KBM-7 (cell line): Measurements from ENCODE around the gene PPP2R5D.
A peak's percentile ranks its signal among the peaks of the same experiment; 100 is the strongest.
"Not testable (repeated sequence)": the region's sequence is repeated elsewhere in the genome, so short reads cannot be mapped to it uniquely, and the experiment has no call there.

Source experiments
- DNase-seq: peaks from one replicate; pipeline ENCODE4 v3.0.0-alpha.2; 2015
- in situ Hi-C: fragments of 300-500 bp; cut with MboI; formaldehyde crosslinking; loops from 2 replicates; pipeline ENCODE4 v1.14.3; 2020; ENCODE audit warnings: low sequenced_read_pairs, low pct_unique_long_range_greater_than_20kb, mixed read lengths

PPP2R5D gene

DNA sequence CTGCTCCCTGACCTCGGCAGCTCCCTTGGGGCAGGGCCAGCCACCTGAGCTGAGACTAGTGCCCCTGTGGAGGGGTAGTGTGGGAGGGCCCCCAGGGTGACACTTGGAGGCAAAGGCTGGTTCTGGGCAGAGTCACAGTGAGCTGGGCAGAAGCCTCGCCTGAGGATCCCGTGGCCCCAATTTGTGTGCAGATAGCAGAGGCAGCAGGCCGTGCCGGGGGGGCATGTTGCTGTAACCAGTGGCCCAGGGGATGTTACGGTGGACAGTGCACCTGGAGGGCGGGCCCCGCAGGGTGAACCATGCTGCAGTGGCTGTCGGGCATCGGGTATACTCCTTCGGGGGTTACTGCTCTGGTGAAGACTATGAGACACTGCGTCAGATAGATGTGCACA lies 32.6 kb downstream of the PPP2R5D start:
- in situ Hi-C loops, result no loop called here
- no peak for DNase-seq

DNA sequence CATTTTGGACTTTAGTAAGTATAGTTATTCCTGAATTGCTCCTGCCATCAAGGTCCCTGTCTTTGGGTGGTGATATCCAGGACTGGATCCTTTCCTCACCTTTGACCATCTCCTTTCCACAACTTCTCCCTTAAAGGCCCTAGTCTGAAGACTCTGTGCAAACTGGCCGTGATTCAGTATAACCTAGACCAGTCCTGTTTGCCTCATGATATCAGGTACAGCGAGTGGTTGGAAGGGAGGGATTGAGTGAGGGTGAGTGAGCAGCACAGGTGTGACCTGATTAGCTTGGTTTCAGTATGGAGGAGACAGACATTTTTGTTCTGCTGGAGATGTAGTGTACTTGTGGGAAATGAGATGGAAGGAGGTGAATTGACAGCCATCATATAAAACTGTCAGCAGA lies 34.8 kb downstream of the PPP2R5D start:
- in situ Hi-C loops, result no loop called here
- DNase-seq, result no peak

DNA sequence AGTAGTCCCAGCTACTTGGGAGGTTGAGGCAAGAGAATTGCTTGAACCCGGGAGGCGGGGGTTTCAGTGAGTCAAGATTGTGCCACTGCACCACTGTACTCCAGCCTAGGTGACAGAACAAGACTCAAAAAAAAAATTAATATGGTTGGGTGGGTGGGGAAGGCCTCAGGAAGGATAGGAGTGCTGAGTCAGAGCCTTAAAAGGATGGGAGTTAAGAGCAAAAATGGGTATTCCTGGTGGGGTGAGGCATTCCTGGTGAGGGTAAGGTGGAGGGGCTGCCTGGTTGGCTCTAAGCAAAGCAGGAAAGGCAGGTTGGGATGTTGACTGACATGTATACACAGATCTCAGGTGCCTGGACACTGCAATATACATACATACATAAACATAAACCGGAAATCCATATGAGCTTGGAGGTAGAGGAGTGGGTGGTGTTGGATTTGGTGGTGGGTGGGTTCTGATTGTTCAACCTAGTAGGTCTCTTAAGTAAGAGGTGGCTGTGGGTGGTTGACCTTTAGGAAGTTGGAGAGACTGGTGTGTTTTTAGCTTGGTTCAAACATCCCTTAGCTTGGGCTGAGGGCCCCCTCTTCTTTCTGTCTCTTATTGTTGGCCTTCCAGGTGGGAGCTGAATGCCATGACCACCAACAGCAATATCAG lies 35.8 kb downstream of the PPP2R5D start:
- DNase-seq, result no peak
- in situ Hi-C loops, result no loop called here

DNA sequence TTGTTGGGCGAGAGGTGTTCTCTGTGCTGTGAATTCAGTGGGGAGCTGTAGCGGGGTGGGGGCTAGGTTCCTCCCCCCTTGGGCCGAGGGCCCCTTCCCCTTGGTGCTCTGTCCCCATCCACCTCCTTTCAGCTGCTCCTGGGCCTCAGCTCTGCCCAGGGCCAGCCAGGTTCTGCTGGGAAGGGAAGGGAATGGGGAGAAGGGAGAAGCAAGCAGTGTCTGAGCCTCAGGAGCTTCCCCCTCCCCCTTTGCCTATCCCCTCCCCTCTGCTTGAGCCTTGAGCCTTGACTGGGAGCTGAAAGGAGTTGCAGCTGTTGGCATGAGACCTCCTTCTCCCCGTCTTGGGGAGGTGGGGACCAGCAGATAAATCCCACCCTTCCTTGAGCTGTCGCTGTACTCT lies 36.5 kb downstream of the PPP2R5D start:
- DNase-seq, result no peak

GRCh38 chr6:43021270-43022047 lies 37.1 kb downstream of the PPP2R5D start, which contains the start of gene RRP36:
RRP36 (plus strand) TSS chr6:43021623; CDS start chr6:43021655, 32 bp downstream.
- peak; percentile 70 for DNase-seq
- in situ Hi-C loops, result no loop called here

More for the DNA sequence above, 36.5 kb downstream of the PPP2R5D start:
- in situ Hi-C loops, result no loop called here

- in situ Hi-C loops, result no loop called here
- DNase-seq, result no peak
Observed at GRCh38 chr6:43024436-43024835, 40.1 kb downstream of the PPP2R5D start.

DNA sequence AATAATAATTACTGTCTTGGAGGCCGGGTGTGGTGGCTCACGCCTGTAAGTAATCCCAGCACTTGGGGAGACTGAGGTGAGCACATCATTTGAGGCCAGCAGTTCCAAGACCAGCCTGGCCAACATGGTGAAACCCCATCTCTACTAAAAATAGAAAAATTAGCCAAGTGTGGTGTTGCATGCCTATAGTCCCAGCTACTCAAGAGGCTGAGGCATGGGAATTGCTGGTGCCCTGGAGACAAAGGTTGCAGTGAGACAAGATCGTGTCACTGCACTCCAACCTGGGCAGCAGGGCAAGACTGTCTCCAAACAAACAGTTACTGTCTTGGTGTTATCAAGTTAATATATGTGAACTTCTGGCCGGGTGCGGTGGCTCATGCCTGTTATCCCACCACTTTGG lies 42.0 kb downstream of the PPP2R5D start:
- in situ Hi-C loops, result no loop called here
- DNase-seq, result no peak

DNA sequence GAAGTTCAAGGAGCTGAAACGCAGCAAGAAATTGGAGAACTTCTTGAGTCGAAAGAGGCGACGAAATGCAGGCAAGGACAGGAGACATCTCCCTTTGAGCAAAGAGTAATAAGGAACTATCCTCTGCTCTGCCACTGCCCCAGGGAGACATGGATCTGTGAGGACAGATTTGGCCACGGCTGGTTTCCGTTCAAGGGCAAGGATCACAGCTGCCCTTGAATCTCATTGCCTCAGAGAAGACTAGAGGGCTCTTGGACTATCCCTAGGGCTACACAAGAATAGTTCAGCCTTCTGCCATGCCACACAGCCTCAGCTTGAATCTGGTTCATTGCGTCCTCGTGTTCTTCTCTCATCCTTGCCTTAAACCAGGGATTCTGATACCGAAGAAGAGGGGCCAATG lies 44.8 kb downstream of the PPP2R5D start:
- in situ Hi-C loops, result no loop called here
- DNase-seq, result no peak

- no peak for DNase-seq
Observed at GRCh38 chr6:43032326-43032725, 48.0 kb downstream of the PPP2R5D start.

DNA sequence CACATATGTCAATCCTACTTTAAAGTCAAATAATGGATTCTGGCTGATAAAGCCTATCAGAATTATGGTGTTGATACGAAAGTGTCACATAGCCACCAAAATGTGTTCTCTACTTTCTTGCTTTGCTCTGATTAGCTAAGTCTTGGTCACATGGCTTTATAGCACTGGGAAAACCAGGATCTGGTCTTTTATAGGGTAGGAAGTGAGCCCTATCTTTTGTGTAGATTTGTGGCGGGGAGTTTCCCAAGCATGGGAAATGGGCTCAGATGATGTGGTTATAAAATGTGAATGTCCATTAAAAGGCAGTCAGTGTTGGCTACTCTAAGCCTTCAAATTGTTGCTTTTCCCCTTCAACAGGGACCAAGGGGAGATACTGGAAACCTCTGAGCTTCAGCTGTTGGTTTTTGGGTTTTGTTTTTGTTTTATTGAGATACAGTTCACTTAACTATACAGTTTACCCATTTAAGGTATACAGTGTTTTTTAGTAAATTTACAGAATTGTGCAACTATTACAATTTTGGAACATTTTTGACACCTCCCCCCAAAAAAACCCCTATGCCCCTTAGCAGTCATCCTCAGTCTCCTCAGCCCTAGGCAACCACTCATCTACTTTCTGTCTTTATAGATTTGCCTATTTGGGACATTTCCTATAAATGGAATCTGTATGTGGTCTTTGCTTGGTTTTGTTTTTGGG lies 49.3 kb downstream of the PPP2R5D start:
- no peak for DNase-seq
- in situ Hi-C loops, result no loop called here

More at GRCh38 chr6:43032326-43032725, 48.0 kb downstream of the PPP2R5D start:
- in situ Hi-C loops, result no loop called here

- in situ Hi-C loops, result no loop called here
- no peak for DNase-seq
Observed at GRCh38 chr6:43034190-43034525, 49.8 kb downstream of the PPP2R5D start.

DNA sequence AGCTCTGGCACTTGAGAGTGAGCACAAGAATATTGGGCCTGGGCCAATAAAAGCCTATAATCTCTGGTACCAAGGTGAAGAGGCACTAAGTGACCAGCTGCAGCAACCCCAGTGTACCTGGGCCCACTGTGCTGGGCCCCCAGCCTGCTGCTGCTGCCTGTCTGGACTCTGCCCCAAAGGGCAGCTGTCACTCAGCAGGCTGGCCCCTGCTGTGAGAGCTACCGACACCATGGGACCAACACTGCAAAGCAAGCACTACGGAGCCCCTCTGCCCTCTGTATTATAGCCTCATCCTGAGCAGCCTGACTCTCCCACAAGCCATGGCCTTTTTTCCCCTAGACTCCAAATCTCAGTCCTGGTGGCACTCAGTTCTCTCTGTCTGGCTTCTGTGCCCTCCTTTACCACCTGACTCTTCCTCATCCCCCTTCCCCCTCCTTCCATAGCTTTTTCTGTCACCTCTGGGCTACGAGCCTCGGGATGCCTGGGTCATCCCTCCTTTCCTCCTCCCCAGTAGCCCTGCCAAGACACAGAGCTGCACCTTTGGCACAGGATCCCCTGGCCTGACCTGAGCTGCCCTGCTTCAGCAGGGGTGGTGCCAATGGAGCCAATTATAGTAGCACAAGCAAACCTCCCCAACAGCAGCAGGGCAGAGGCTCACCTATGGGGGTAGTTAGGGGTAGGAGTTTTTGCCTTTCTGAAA lies 51.3 kb downstream of the PPP2R5D start:
- no peak for DNase-seq
- in situ Hi-C loops, result no loop called here

GRCh38 chr6:43036712-43037111 lies 52.3 kb downstream of the PPP2R5D start:
- DNase-seq, result no peak
- in situ Hi-C loops, result no loop called here

DNA sequence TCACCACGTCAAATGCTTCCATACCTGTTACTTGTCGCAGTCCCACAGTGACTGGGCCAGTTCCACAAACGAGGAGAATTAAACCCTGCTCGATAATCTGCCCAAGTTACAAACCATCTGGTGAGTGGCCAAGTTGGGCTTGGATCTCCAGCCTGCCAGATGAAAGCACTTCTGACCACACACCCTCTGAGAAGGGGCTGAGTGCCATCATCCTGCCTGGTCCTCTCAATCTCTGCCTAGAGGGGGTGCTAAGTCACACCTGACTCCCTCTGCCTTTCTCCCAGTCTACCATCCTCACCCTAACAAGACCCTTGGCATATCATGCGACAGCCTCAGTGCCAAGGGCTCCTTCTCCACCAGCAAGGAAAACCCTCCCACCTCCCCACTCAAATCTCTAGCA lies 52.8 kb downstream of the PPP2R5D start:
- in situ Hi-C loops, result no loop called here
- no peak for DNase-seq

GRCh38 chr6:43037706-43038105 lies 53.3 kb downstream of the PPP2R5D start:
- in situ Hi-C loops, result no loop called here
- no peak for DNase-seq

- in situ Hi-C loops, result no loop called here
- DNase-seq, result no peak
Observed at GRCh38 chr6:43038727-43039126, 54.4 kb downstream of the PPP2R5D start.

DNA sequence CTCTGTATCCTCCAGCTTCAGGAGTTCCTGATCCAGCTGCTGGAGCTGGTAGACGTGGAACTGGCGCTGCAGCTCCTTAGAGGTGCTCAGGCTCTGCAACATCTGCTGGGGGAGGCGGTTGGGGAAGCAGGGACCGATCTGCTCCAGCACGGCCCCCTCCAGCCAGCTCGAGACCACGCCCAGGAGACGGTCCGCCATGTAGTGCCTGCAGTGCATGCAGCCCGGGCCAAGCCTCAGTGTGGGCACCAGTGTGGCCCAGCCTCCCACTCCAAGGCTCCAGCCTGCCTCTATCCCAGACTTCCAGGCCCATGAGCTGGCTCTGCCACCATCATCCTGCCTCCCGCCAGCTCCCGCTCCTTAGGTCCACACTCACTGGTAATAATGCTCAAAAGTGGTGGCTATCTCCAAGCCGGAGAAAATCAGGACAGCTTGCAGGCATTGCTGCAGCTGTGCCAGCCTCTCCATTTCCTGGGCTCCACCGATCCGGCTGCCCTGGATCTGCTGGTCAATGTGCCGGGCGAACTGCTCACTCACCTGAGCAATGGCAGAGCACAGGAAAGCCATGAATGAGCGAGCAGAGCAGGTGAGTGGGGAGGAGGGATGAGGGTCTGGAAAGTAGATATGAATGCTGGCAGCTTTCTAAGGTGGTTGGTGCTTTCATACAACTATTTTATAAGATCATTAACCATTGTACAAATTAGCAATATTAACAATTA lies 56.3 kb downstream of the PPP2R5D start:
- no peak for DNase-seq
- in situ Hi-C loops, result no loop called here

DNA sequence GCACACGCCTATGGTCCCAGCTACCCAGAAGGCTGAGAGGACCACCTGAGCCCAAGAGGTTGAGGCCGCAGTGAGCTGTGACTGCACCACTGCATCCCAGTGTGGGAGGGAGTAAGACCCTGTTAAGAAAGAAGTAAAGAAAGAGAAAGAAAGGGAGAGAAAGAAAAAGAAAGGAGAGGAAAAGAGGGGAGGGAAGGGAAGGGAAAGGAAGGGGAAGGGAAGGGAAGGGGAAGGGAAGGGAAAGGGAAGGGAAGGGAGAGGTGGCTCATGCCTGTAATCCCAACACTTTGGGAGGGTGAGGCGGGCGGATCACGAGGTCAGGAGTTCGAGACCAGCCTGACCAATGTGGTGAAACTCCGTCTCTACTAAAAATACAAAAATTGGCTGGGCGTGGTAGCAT lies 57.1 kb downstream of the PPP2R5D start:
- DNase-seq, in situ Hi-C loops: not testable (repeated sequence)

GRCh38 chr6:43043310-43043709 lies 58.9 kb downstream of the PPP2R5D start:
- in situ Hi-C loops, result no loop called here
- DNase-seq, result no peak
